Measurements from ENCODE around the gene SCUBE3. TPM values are rescaled to one million over a fixed set of nuclear protein-coding genes. Genes with fewer than 3 reads are reported as not detected.

SCUBE3 gene
- polyA plus RNA-seq, 1 donor from 2014 or later, result 7.3 TPM

DNA sequence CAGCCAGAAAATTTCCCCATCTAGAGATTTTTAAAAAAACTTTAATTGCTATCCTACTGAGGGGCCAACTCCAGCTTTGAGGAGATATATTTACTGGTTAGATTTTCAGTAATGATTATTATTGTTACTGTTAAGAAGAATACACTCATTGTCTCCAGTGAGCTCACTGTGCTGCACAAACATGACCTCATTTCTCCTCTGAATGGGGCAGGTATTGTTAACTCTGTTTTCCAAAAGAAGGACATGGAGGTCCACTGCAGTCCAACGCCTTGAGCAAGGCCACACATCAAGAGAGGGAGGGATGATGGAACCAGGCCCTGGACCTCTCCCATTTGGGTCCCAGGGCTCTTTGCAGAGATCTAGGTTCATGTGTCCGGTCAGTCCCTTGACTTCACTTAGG is 13.9 kb upstream of the SCUBE3 start:
- Histone ChIP-seq H3K9me3 (ENCODE audit: low read length) (no peaks in the 10 kb centered on the region), H3K79me2 (replicated peaks; ENCODE audit: insufficient read depth, low read length) (no peaks in the 10 kb centered on the region), H4K20me1 (ENCODE audit: insufficient read depth) (no peaks in the 10 kb centered on the region), H3K4me3 (ENCODE audit: low read length) (no peak overlapping the region), H2AFZ (ENCODE audit: low read depth, low read length) (no peak overlapping the region), H3K27me3 (ENCODE audit: insufficient read depth, low read depth, low read length) (no peaks in the 10 kb centered on the region), H3K36me3 (ENCODE audit: insufficient read depth, low read length) (no peaks in the 10 kb centered on the region), H3K4me2 (ENCODE audit: low read length) (no peak overlapping the region), H3K27ac (ENCODE audit: low read length) (no peak overlapping the region), H3K9me2 (ENCODE audit: insufficient read depth, low read length) (no peaks in the 10 kb centered on the region), H3K9ac (ENCODE audit: low read length) (no peak overlapping the region), H3F3A (ENCODE audit: insufficient read depth, low read length, poor library complexity, severe bottlenecking) (no peaks in the 10 kb centered on the region)
- no peak for TF ChIP-seq REST (IDR thresholded peaks at IDR 0.05; ENCODE audit: borderline replicate concordance)
- no peak for TF ChIP-seq RAD21 (conservative IDR thresholded peaks at IDR 0.05)
- TF ChIP-seq SMC3 (conservative IDR thresholded peaks at IDR 0.05; ENCODE audit: poor library complexity), result no peak
- no peak for TF ChIP-seq TAF1 (IDR thresholded peaks at IDR 0.05; ENCODE audit: low read depth)
- TF ChIP-seq MXI1 (conservative IDR thresholded peaks at IDR 0.05; ENCODE audit: poor library complexity, severe bottlenecking), result no peak
- TF ChIP-seq EZH2 (IDR thresholded peaks at IDR 0.05; ENCODE audit: borderline replicate concordance, insufficient read depth, low read length, poor library complexity, severe bottlenecking), result no peak
- TF ChIP-seq POLR2AphosphoS5 (IDR thresholded peaks at IDR 0.05), result no peak
- TF ChIP-seq EP300 (conservative IDR thresholded peaks at IDR 0.05; ENCODE audit: poor library complexity, severe bottlenecking), result no peak
- TF ChIP-seq, protein P1, sequence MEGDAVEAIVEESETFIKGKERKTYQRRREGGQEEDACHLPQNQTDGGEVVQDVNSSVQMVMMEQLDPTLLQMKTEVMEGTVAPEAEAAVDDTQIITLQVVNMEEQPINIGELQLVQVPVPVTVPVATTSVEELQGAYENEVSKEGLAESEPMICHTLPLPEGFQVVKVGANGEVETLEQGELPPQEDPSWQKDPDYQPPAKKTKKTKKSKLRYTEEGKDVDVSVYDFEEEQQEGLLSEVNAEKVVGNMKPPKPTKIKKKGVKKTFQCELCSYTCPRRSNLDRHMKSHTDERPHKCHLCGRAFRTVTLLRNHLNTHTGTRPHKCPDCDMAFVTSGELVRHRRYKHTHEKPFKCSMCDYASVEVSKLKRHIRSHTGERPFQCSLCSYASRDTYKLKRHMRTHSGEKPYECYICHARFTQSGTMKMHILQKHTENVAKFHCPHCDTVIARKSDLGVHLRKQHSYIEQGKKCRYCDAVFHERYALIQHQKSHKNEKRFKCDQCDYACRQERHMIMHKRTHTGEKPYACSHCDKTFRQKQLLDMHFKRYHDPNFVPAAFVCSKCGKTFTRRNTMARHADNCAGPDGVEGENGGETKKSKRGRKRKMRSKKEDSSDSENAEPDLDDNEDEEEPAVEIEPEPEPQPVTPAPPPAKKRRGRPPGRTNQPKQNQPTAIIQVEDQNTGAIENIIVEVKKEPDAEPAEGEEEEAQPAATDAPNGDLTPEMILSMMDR (IDR thresholded peaks at IDR 0.05; ENCODE audit: poor library complexity, severe bottlenecking), result no peak

DNA sequence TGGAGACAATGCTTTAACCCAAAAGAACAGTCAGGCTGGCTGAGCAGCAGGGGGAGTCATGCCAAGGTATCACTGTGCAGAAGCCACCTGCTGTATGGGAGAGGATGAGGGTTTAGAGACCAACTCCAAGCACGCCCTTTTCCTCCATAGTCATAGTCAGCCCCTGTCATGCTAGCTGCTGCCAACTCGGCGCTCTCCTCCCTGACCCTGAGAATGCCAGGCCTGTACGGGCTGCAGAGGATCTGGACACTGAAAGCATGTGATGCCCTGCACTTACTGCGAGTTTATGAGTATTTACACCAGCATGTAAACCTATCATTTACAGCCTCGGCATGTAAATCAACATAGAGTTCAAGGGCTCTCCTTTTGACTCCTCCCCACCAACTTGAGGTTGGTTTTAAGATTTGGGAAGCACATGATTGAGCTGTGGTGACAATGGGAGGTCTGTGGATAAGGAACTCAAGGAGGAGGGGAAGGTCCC is 11.7 kb upstream of the SCUBE3 start:
- H3K27me3 ChIP-seq (ENCODE audit: insufficient read depth, low read depth, low read length), result no peaks in the 10 kb centered on the region
- H3K9ac ChIP-seq (ENCODE audit: low read length), result no peak overlapping the region
- H2AFZ ChIP-seq (ENCODE audit: low read depth, low read length), result no peak overlapping the region
- no peaks in the 10 kb centered on the region for H3F3A ChIP-seq (ENCODE audit: insufficient read depth, low read length, poor library complexity, severe bottlenecking)
- TF ChIP-seq EP300 (conservative IDR thresholded peaks at IDR 0.05; ENCODE audit: poor library complexity, severe bottlenecking) (no peak), TAF1 (IDR thresholded peaks at IDR 0.05; ENCODE audit: low read depth) (no peak), RAD21 (conservative IDR thresholded peaks at IDR 0.05) (no peak), POLR2AphosphoS5 (IDR thresholded peaks at IDR 0.05) (no peak), SMC3 (conservative IDR thresholded peaks at IDR 0.05; ENCODE audit: poor library complexity) (no peak), REST (IDR thresholded peaks at IDR 0.05; ENCODE audit: borderline replicate concordance) (no peak), EZH2 (IDR thresholded peaks at IDR 0.05; ENCODE audit: borderline replicate concordance, insufficient read depth, low read length, poor library complexity, severe bottlenecking) (no peak), MXI1 (conservative IDR thresholded peaks at IDR 0.05; ENCODE audit: poor library complexity, severe bottlenecking) (no peak)
- TF ChIP-seq, protein P1 (IDR thresholded peaks at IDR 0.05; ENCODE audit: poor library complexity, severe bottlenecking), result no peak
- H4K20me1 ChIP-seq (ENCODE audit: insufficient read depth), result no peaks in the 10 kb centered on the region
- H3K9me3 ChIP-seq (ENCODE audit: low read length), result no peaks in the 10 kb centered on the region
- H3K36me3 ChIP-seq (ENCODE audit: insufficient read depth, low read length), result no peaks in the 10 kb centered on the region
- H3K79me2 ChIP-seq (replicated peaks; ENCODE audit: insufficient read depth, low read length), result no peaks in the 10 kb centered on the region
- no peak overlapping the region for H3K27ac ChIP-seq (ENCODE audit: low read length)
- no peak overlapping the region for H3K4me3 ChIP-seq (ENCODE audit: low read length)
- no peak overlapping the region for H3K4me2 ChIP-seq (ENCODE audit: low read length)
- H3K9me2 ChIP-seq (ENCODE audit: insufficient read depth, low read length), result no peaks in the 10 kb centered on the region
